GM12878 (cell line): ENCODE results near the gene HDGF. TPM values are rescaled to one million over a fixed set of nuclear protein-coding genes. Genes with fewer than 3 reads are reported as not detected.

Experiments
- ATAC-seq: fragments of 200-7000 bp; cut with Tn5 transposase; 3 replicates; pipeline ENCODE4 v1.9.1; 2020; ENCODE audit warnings: mild to moderate bottlenecking, moderate library complexity
- BruUV-seq: library from RNA; stranded (reverse); fragments of 400-500 nt; replicated peaks from 2 replicates; lab custom pipeline; 2021; lab: Mats Ljungman, UMichigan
- CTCF ChIA-PET: fragments of 300-600 bp; sonication (Branson Sonifier 250); formaldehyde crosslinking; extraction: SDS; loops from one replicate; lab custom pipeline; 2021; ENCODE audit warnings: inconsistent platforms; lab: Yijun Ruan, JAX
- POLR2A ChIA-PET: fragments of 350-600 bp; formaldehyde crosslinking; extraction: SDS; loops from one replicate; lab custom pipeline; 2021; ENCODE audit warnings: inconsistent platforms; lab: Charles Lee
- RAD21 ChIA-PET: fragments of 300-600 bp; sonication (Branson Sonifier 250); formaldehyde crosslinking; loops from one replicate; lab custom pipeline; 2023; ENCODE audit warnings: antibody characterized with exemption; ENCODE audit not compliant: unreplicated experiment; lab: Charles Lee
- SMC1A ChIA-PET: fragments of 300-600 bp; sonication (Branson Sonifier 250); formaldehyde crosslinking; loops from one replicate; lab custom pipeline; 2023; ENCODE audit not compliant: unreplicated experiment, uncharacterized antibody; lab: Charles Lee
- DNase-seq: peaks from one replicate; pipeline ENCODE4 v3.0.0-alpha.2; 2011; ENCODE audit warnings: low read depth, low spot score
- FAIRE-seq: peaks from 3 replicates; lab custom pipeline; 2011; peaks lifted over from hg19 to GRCh38; lab: Jason Lieb, UNC
- H2AFZ ChIP-seq: 2 replicates; pipeline ENCODE4 v1.6.0; 2011; ENCODE audit warnings: low read depth, low read length, control low read depth; ENCODE audit not compliant: control insufficient read depth
- H3K27ac ChIP-seq: 2 replicates; pipeline ENCODE4 v1.5.1; 2011; ENCODE audit warnings: control low read depth; ENCODE audit not compliant: control insufficient read depth, insufficient read depth
- H3K27me3 ChIP-seq, 2 experiments: replicated peaks in 1 of 2; 2 replicates each; pipeline versions ENCODE4 v1.6.0 to v1.6.1; 2011; ENCODE audit warnings: low read length in 1 of 2; ENCODE audit not compliant: control insufficient read depth in 2 of 2, insufficient read depth in 2 of 2
- H3K36me3 ChIP-seq, 2 experiments: 2 replicates each; pipeline ENCODE4 v1.5.1; 2011; ENCODE audit warnings: low read length in 1 of 2; ENCODE audit not compliant: control insufficient read depth in 2 of 2, insufficient read depth in 2 of 2
- H3K4me1 ChIP-seq: 2 replicates; pipeline ENCODE4 v1.6.1; 2011; ENCODE audit warnings: mild to moderate bottlenecking, low read length, moderate library complexity, mixed read lengths; ENCODE audit not compliant: control insufficient read depth, insufficient read depth
- H3K4me2 ChIP-seq: 2 replicates; pipeline ENCODE4 v1.6.0; 2011; ENCODE audit warnings: control low read depth; ENCODE audit not compliant: control insufficient read depth, insufficient read depth
- H3K4me3 ChIP-seq: fragments of 200-600 bp; sonication (generic); 2 replicates; pipeline ENCODE4 v1.5.1; 2016
- H3K79me2 ChIP-seq: 2 replicates; pipeline ENCODE4 v1.6.0; 2011; ENCODE audit warnings: low read length; ENCODE audit not compliant: control insufficient read depth, insufficient read depth
- H3K9ac ChIP-seq: 2 replicates; pipeline ENCODE4 v1.8.0; 2011; ENCODE audit warnings: low read length, control low read depth, mixed read lengths; ENCODE audit not compliant: control insufficient read depth, insufficient read depth
- H3K9me3 ChIP-seq: replicated peaks from 3 replicates; pipeline ENCODE4 v1.5.1; 2011; ENCODE audit warnings: mild to moderate bottlenecking, low read length; ENCODE audit not compliant: control insufficient read depth, insufficient read depth
- H4K20me1 ChIP-seq: 2 replicates; pipeline ENCODE4 v1.6.0; 2011; ENCODE audit not compliant: control insufficient read depth, insufficient read depth
- CTCF ChIP-seq, 3 experiments: IDR thresholded peaks in 2 of 3; conservative IDR thresholded peaks in 1 of 3; 2 replicates each; pipeline ENCODE4 v1.5.1; 2011; ENCODE audit warnings: low read depth in 3 of 3, low read length in 3 of 3, mild to moderate bottlenecking in 3 of 3, control low read depth in 2 of 3, moderate library complexity in 2 of 3, inconsistent platforms in 1 of 3, mixed read lengths in 1 of 3; ENCODE audit not compliant: control insufficient read depth in 2 of 3, insufficient read depth in 1 of 3; ENCODE audit errors: extremely low read depth in 1 of 3
- RAD21 ChIP-seq: IDR thresholded peaks from 2 replicates; pipeline ENCODE4 v1.6.1; 2011; ENCODE audit warnings: mild to moderate bottlenecking, low read depth, low read length, moderate library complexity; ENCODE audit not compliant: insufficient read depth
- SMC3 ChIP-seq: IDR thresholded peaks from 2 replicates; pipeline ENCODE4 v1.6.1; 2011; ENCODE audit warnings: low read length, improper control_type of control experiment, borderline replicate concordance
- ZNF687 ChIP-seq: fragments of 450-650 bp; IDR thresholded peaks from 2 replicates; pipeline ENCODE4 v1.6.1; 2017; ENCODE audit warnings: mild to moderate bottlenecking, moderate library complexity
- WGBS: methylation state at CpG from one replicate; pipeline ENCODE4 v1.1.6; 2016; ENCODE audit warnings: low lambda C conversion rate; ENCODE audit not compliant: insufficient replicate concordance, insufficient coverage; ENCODE audit errors: missing lambda C conversion rate; 5-methylcytosine and 5-hydroxymethylcytosine counted together
- in situ Hi-C: fragments of 300-500 bp; cut with MboI; formaldehyde crosslinking; loops from 9 replicates; pipeline ENCODE4 v1.14.3; 2018; ENCODE audit warnings: mixed read lengths
- intact Hi-C: fragments of 100-400 bp; cut with micrococcal nuclease; formaldehyde crosslinking; loops from one replicate; pipeline ENCODE4 v1.14.2; 2022; ENCODE audit not compliant: unreplicated experiment
- polyA plus RNA-seq, 11 experiments: library from polyadenylated mRNA; depleted of rRNA in 4 of 11; unstranded in 6 of 11; stranded (reverse) in 5 of 11; fragments of >200 nt; fragmentation: Nextera tagmentation in 4 of 11; fragmentation: Illumina TruSeq in 1 of 11; extraction: Ambion mirVana in 4 of 11; extraction: Trizol in 1 of 11; gene quantifications; 1 replicate in 1 of 11; 2 replicates in 10 of 11; pipeline versions ENCODE4 v1.2.1 to v1.2.3, GENCODE V29; 2011 to 2016; ENCODE audit warnings: inconsistent platforms in 2 of 11, missing spikeins in 2 of 11, low read depth in 1 of 11
- total RNA-seq, 4 experiments: library from RNA; depleted of rRNA in 3 of 4; stranded (reverse); fragments of >200 nt in 3 of 4; fragmentation: Illumina TruSeq in 1 of 4; extraction: Trizol in 1 of 4; gene quantifications; 2 replicates each; pipeline versions ENCODE4 v1.2.1 to v1.2.3, GENCODE V29; 2013 to 2021

HDGF gene
- total and polyA plus RNA-seq, 10 of the 15 experiments (the other 5 are each of a cell fraction or from before 2014, with no cell fraction given) = 28.3 to 372 (median 209) TPM

- POLR2A ChIA-PET = no interaction called here
- in situ Hi-C loops (no loop called here), intact Hi-C loops (loop anchor here (1.0 to 5.0 kb wide), 3 partner anchors 40 to 93 kb away; partner anchors contain the start of gene NTRK1)
These were observed 45.9 kb upstream of the HDGF start for GRCh38 chr1:156797212-156797871.

More at GRCh38 chr1:156797212-156797871, 45.9 kb upstream of the HDGF start:
- Histone ChIP-seq H4K20me1 (no peaks in the 10 kb centered on the region), H3K27me3 (no peaks in the 10 kb centered on the region), H3K27ac (no peak overlapping the region)
- 48% methylated on average over 4 of the region's 4 CpGs for WGBS
- ChIA-PET SMC1A (interaction anchor here (1.0 to 5.7 kb wide), 15 partner anchors 13 to 113 kb away, joined by 3 to 60 read pairs (median 6); partner anchors contain the start of genes INSRR, ISG20L2, METTL25B and NTRK1), RAD21 (interaction anchor here (0.9 to 11.9 kb wide), 11 partner anchors 39 to 359 kb away, joined by 3 to 115 read pairs (median 6); partner anchors contain the start of genes INSRR, ISG20L2, METTL25B and NTRK1)
- TF ChIP-seq CTCF (IDR thresholded peaks at IDR 0.05 in 2 of 3, conservative IDR thresholded peaks at IDR 0.05 in 1 of 3; ENCODE audit: control insufficient read depth in 2 of 3, extremely low read depth in 1 of 3, insufficient read depth in 1 of 3, low read depth in 3 of 3, low read length in 3 of 3) (peak; percentile 78 to 88 (median 82)), RAD21 (peak; percentile 84), SMC3 (peak; percentile 83), ZNF687 (no peak)
- TF ChIP-seq, all 136 proteins: peak for 3
- FAIRE-seq = no peak
- H3K36me3 ChIP-seq = peaks cover 38 to 47% of the 10 kb centered on the region in 2 experiments
- ATAC-seq = peak; percentile 94
- peaks cover 17% of the 10 kb centered on the region for H3K4me1 ChIP-seq
- DNase-seq = no peak
- H2AFZ ChIP-seq = no peak overlapping the region
- no TSS peak for BruUV-seq
- no peaks in the 10 kb centered on the region for H3K9me3 ChIP-seq
- no peaks in the 10 kb centered on the region for H3K79me2 ChIP-seq
- no peak overlapping the region for H3K4me2 ChIP-seq
- CTCF ChIA-PET = interaction anchor here (0.9 to 13.1 kb wide), 21 partner anchors 9 to 119 kb away, joined by 3 to 206 read pairs (median 5); partner anchors contain the start of genes INSRR, ISG20L2, METTL25B and MRPL24
- H3K9ac ChIP-seq = no peak overlapping the region
- no peak overlapping the region for H3K4me3 ChIP-seq
